Brain microvascular endothelial cell (primary cell): Measurements from ENCODE around the gene ABL1.
A peak's percentile ranks its signal among the peaks of the same experiment; 100 is the strongest.

Experiments
- DNase-seq: peaks from one replicate; pipeline ENCODE4 v3.0.0-alpha.2; 2020
- H3K27ac ChIP-seq: fragments of 250-450 bp; sonication (Bioruptor Pico); 2 replicates; pipeline ENCODE4 v1.5.1; 2020; ENCODE audit warnings: mild to moderate bottlenecking, moderate library complexity
- H3K27me3 ChIP-seq: fragments of 250-450 bp; sonication (Bioruptor Pico); replicated peaks from 2 replicates; pipeline ENCODE4 v1.5.1; 2020; ENCODE audit warnings: mild to moderate bottlenecking
- H3K36me3 ChIP-seq: fragments of 250-450 bp; sonication (Bioruptor Pico); replicated peaks from 2 replicates; pipeline ENCODE4 v1.5.1; 2020; ENCODE audit warnings: mild to moderate bottlenecking
- H3K4me3 ChIP-seq: 2 replicates; pipeline ENCODE4 v1.5.1; 2011; ENCODE audit warnings: low read depth, mild to moderate bottlenecking, control low read depth, low read length, moderate library complexity
- CTCF ChIP-seq: IDR thresholded peaks from 2 replicates; pipeline ENCODE4 v1.5.1; 2011; ENCODE audit warnings: low read depth, mild to moderate bottlenecking, moderate library complexity, low read length, control low read depth, inconsistent platforms; ENCODE audit errors: missing control alignments
- in situ Hi-C: cut with HindIII; loops from 2 replicates; pipeline ENCODE4 v1.10.0; 2017; ENCODE audit warnings: low sequenced_read_pairs, low pct_ligation_motif_present

Gene ABL1

GRCh38 chr9:130852801-130853200 lies 17.7 kb downstream of the ABL1 start:
- no peak overlapping the region for H3K4me3 ChIP-seq
- H3K36me3 ChIP-seq = peaks cover 48% of the 10 kb centered on the region
- TF ChIP-seq CTCF = no peak
- no peak for DNase-seq
- in situ Hi-C loops = loop anchor here (25.0 kb wide), 1 partner anchor 140 kb away; no protein-coding TSS in a partner anchor
- no peaks in the 10 kb centered on the region for H3K27me3 ChIP-seq
- no peak overlapping the region for H3K27ac ChIP-seq

GRCh38 chr9:130854092-130854491 lies 19.0 kb downstream of the ABL1 start:
- H3K27me3 ChIP-seq = no peaks in the 10 kb centered on the region
- no peak for DNase-seq
- no peak for TF ChIP-seq CTCF
- no peak overlapping the region for H3K4me3 ChIP-seq
- H3K27ac ChIP-seq = peak overlapping the region; percentile 23
- in situ Hi-C loops = loop anchor here (25.0 kb wide), 1 partner anchor 142 kb away; no protein-coding TSS in a partner anchor
- H3K36me3 ChIP-seq = peaks cover 53% of the 10 kb centered on the region

GRCh38 chr9:130854835-130855234 lies 19.8 kb downstream of the ABL1 start:
- no peak overlapping the region for H3K4me3 ChIP-seq
- H3K27ac ChIP-seq = peak overlapping the region; percentile 99
- in situ Hi-C loops = loop anchor here (25.0 kb wide), 1 partner anchor 143 kb away; no protein-coding TSS in a partner anchor
- H3K36me3 ChIP-seq = peaks cover 54% of the 10 kb centered on the region
- H3K27me3 ChIP-seq = no peaks in the 10 kb centered on the region
- TF ChIP-seq CTCF = peak; percentile 17
- DNase-seq = no peak

GRCh38 chr9:130856474-130856873 lies 21.4 kb downstream of the ABL1 start:
- Histone ChIP-seq H3K36me3 (peaks cover 59% of the 10 kb centered on the region), H3K27ac (peak overlapping the region; percentile 99), H3K27me3 (no peaks in the 10 kb centered on the region), H3K4me3 (no peak overlapping the region)
- in situ Hi-C loops = loop anchor here (25.0 kb wide), 1 partner anchor 144 kb away; no protein-coding TSS in a partner anchor
- no peak for DNase-seq
- TF ChIP-seq CTCF = no peak

- H3K36me3 ChIP-seq = peaks cover 74% of the 10 kb centered on the region
- no peak for TF ChIP-seq CTCF
- peak overlapping the region; percentile 99 for H3K27ac ChIP-seq
- no peaks in the 10 kb centered on the region for H3K27me3 ChIP-seq
- H3K4me3 ChIP-seq = no peak overlapping the region
- DNase-seq = peak; percentile 95
- in situ Hi-C loops = loop anchor here (25.0 kb wide), 1 partner anchor 146 kb away; no protein-coding TSS in a partner anchor
These were observed 23.0 kb downstream of the ABL1 start for GRCh38 chr9:130857864-130858738.
